Ovary (tissue), 3 donors: ENCODE measurements around the gene FGFR4.

Experiments used
- EP300 ChIP-seq: sonication (generic); formaldehyde crosslinking; IDR thresholded peaks from one replicate; pipeline ENCODE4 v1.6.1; 2017; ENCODE audit warnings: antibody characterized with exemption
- POLR2A ChIP-seq: fragments of 450-650 bp; IDR thresholded peaks from one replicate; pipeline ENCODE4 v1.6.1; 2017; ENCODE audit warnings: antibody characterized with exemption, mild to moderate bottlenecking, moderate library complexity
- TF ChIP-seq, protein P1 (sequence below), 3 donors: fragments of 450-650 bp in 2 of 3; fragments of 200-600 bp in 1 of 3; IDR thresholded peaks; one replicate each; pipeline versions ENCODE4 v1.5.1 to v1.8.0; 2016 to 2022; ENCODE audit warnings: antibody characterized with exemption in 3 of 3, mild to moderate bottlenecking in 1 of 3
- donor health status: DM: no; HTN: no; CAD: no.

DNA sequence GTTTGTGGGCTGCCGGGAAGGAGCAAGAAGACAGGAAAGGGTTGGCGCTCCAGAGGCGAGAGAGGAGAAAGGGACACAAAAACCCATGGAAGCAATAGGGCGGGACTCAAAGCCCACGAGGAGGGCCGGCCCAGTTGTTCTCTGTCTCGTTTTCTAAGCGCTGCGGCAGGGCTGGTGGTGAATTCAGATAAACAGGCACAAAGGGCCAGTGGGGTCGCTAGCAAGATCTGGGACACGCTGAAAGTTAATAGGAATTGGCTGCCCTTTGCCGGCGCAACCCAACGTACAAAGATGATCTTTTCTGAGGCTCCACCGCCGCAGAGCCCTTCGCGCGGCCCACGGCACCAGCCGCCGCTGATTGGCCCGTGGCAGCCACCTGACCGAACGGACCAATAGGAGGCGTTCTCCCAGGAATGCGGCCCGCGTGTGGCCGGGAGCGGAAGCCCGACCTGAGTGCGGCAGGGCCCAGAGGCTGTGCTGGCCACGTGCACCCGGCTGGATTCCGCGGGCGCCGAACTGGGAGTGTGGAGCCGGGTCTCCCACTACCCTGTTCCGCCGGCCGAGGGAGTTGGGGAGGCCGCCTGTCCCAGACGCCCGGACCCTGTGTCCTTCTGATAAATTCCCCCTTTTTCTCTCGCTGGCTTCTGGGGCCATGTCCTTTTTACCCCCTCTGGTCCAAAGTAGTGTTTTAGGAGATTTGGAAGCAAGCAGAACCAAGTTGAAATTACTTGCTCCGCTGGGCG, 30.1 kb downstream of the FGFR4 start:
- TF ChIP-seq, protein P1, sequence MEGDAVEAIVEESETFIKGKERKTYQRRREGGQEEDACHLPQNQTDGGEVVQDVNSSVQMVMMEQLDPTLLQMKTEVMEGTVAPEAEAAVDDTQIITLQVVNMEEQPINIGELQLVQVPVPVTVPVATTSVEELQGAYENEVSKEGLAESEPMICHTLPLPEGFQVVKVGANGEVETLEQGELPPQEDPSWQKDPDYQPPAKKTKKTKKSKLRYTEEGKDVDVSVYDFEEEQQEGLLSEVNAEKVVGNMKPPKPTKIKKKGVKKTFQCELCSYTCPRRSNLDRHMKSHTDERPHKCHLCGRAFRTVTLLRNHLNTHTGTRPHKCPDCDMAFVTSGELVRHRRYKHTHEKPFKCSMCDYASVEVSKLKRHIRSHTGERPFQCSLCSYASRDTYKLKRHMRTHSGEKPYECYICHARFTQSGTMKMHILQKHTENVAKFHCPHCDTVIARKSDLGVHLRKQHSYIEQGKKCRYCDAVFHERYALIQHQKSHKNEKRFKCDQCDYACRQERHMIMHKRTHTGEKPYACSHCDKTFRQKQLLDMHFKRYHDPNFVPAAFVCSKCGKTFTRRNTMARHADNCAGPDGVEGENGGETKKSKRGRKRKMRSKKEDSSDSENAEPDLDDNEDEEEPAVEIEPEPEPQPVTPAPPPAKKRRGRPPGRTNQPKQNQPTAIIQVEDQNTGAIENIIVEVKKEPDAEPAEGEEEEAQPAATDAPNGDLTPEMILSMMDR (IDR thresholded peaks at IDR 0.05): peak in 1 of 3 donors; percentile 10
- TF ChIP-seq EP300 (no peak), POLR2A (no peak)
